Stimulated activated naive CD4-positive, alpha-beta T cell (primary cell): ENCODE results near the gene USP40.

Experiments used
- DNase-seq, 6 experiments: peaks; one replicate each; lab custom pipeline; 2025; lab: John Stamatoyannopoulos, UW

USP40 gene

DNA sequence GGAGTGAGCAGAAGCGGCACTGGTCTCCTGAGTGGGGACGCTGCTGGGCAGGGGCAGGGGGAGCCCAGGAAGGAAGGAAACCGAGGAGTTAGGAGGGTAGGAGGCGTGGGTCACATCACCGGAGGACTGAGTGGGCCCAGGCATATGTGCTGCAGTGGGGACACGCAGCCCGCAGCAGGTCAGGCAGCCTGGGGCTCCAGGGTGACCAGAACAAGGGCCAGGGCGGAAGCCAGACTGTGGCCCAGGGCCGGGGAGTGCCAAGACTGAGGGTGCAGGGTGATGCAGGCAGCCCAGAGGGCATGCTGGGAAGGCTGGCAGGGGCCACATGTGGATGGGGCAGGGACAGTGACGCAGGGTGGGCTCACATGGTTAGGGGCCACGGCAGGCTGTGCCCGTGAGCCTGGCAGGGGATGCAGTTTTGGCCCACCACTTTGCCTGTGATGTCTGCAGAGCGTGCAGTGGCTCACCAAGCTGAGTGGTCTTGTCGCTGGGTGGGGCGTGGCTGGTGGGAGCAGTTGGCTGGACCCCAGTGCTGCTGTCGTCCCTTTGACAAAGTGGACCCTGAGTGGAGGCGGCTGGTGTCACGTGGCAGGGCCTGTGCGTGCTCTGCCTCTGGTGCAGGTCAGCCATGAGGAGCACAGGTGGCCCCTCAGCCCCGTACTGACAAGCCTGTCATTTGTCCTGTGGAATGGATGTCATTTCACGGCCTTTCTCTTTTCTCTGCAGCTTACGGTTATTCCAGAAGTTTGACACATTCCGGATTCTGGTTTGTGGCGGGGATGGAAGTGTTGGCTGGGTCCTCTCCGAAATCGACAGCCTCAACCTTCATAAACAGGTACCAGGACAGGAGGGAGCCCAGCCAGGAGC lies 125.2 kb downstream of the USP40 start:
- DNase-seq: no peak

DNA sequence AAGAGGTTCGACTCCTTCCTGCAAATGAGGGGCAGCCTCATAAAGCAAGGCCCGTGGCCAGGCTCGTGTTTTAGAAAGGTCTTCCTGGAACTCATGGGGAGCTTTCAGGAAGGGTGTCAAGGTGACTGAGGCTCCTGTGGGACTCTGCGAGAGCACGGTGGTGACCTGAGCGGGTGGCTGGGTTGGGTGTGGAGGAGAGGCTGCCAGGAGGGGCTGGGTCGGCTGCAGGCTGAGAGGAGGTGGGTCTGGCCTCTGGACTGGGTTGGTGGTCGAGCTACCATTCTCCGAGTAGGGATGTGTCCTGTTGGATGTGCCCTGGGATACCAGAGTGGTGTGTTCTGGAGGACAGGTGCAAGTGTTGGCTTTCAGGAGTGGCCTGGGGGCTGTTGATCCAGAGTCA lies 125.9 kb downstream of the USP40 start:
- no peak for DNase-seq

DNA sequence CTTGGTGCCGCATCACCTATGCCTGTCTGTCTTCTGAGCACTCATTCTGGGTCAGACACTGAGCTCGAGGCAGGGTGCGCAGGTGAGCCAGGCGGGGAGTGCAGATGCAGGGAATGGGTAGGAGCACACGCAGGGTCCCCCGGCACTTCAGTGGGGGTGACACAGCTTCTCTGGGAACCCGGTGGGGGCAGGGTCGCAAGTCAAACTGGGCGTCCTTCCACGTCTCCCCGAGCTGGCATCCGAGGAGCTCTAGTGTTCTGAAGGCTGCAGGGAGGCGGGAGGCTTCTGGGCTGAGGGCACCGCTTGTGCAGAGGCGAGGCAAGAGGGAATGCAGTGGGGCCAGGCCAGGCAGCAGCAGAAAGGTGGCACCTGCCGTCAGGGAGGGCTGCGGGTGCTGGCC lies 126.3 kb downstream of the USP40 start:
- no peak for DNase-seq

DNA sequence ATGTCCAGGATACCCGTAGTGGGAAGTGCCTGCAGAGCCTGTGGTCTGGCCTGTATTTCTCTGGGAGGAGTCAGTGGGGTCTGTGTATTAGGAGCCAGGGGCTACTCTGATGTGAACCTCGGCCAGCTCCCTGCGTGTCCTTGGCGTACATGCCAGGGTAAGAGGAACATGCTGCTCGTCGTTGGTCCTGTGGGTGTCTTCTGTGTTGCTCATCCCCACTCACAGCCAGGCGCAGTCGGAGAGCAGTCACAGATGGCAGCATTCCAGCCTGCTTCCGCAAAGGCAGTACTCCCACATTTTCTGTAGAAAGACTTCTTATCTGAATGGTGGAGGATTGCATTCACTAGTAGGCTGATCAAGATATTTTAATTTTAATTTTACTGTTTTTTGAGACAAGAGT lies 127.4 kb downstream of the USP40 start:
- DNase-seq: no peak

- DNase-seq: no peak
Observed at GRCh38 chr2:233438573-233439147, 127.9 kb downstream of the USP40 start.

GRCh38 chr2:233437439-233437955 lies 129.1 kb downstream of the USP40 start:
- no peak for DNase-seq

GRCh38 chr2:233436691-233437438 lies 129.7 kb downstream of the USP40 start:
- DNase-seq: no peak

DNA sequence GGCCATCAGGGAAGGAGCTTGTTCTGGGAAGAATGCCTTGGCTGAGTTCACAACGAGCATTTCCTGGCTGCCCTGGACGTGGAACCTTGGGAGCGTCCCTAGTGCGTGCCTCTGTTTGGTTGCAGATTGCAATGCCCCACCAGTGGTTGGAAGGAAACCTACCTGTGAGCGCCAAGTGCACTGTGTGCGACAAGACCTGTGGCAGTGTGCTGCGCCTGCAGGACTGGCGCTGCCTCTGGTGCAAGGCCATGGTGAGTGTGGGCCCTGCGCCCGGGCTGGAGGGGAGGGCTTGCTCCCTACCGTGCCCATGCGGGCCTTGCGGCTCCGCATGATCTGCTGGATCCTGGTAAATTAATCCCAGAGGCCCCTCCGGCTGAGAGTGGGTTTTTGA lies 130.4 kb downstream of the USP40 start:
- no peak for DNase-seq

DNA sequence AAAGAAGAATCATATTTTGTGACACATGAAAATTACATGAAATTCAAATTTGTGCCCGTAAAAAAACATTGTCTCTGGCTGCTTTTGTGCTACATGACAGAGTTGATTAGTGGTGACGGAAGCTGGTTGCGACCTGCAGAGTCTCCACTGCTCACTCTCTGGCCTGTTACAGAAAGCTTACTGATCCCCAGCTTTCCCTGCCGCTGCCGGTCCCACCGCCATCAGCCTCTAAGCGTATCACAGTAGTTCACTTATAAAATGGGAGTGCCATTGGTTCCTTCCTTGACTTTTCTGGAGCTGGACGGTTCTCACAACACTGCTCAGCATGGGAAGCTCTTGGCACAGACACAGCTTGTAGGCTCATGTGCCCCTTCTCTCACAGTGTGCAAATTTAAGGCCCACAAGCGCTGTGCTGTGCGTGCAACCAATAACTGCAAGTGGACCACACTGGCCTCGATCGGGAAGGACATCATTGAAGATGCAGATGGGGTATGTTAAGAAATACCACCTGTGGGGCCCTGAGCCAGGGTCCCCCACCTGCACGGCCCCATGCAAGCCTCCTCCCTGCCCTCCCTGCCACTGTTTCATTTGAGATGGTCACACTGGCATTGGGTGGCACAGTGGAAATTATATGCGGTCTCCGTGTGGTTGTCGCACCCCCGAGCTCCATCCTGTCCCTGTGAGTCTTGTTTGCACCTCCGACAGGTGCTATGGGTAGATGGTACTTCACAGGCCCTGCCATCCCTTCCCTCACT lies 131.0 kb downstream of the USP40 start:
- no peak for DNase-seq

GRCh38 chr2:233434666-233435330 lies 131.8 kb downstream of the USP40 start:
- no peak for DNase-seq

- no peak for DNase-seq
Observed at GRCh38 chr2:233433794-233434193, 132.8 kb downstream of the USP40 start.

GRCh38 chr2:233433029-233433428 lies 133.6 kb downstream of the USP40 start:
- DNase-seq: no peak

DNA sequence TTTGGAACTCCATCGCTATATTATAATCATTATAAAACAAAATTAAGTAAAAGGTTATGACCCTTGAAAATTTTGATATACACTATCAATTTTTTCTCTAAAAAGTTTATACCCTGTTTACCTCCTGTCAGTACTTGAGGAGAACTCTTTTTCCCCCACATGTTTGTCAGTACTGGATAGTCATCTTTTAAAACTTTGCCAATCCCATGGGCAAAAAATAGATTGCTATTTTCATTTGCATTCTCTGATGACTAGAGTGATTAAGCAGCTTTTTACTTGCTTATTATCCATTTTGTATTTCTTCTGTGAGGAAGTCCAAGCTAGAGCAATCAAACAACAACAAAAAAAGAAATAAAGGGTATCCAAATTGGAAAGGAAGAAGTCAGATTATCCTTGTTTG lies 135.9 kb downstream of the USP40 start:
- DNase-seq: no peak

GRCh38 chr2:233430081-233430480 lies 136.5 kb downstream of the USP40 start:
- DNase-seq: no peak

DNA sequence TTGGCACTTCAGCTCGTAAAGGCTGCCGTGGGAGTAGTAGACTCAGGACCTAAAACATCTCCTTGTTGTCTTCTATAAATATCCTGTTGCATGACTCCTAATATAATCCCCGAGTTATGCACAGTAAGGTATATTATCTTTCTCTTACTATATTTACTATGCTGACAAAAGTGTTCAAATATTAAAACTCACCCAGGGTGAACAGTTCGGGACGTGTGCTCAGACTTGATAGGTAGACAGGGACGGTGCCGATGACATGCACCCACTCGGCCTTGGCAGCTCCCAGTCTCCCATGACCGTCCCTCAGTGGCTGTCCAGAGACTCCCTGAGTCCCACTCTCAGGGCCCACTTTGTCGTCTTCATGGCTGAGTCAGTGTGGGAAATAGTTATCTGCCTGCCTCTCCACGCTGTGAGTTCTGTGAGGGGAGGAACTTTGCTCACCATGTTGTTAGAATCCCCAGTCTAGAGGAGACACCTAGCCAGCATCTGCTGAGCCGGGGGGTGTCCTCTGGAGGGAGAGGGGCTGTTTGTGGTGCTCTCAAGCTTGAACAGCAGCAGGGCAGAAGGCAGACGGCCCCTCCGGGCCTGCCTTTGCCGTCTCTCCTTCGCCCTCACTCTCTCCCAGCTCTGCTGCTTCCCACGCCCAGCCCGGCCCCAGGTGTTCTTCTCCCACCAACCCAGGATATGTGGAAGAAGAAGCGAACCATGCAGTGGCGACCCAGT lies 137.2 kb downstream of the USP40 start:
- no peak for DNase-seq

- no peak for DNase-seq
Observed at GRCh38 chr2:233428438-233428837, 138.1 kb downstream of the USP40 start.

DNA sequence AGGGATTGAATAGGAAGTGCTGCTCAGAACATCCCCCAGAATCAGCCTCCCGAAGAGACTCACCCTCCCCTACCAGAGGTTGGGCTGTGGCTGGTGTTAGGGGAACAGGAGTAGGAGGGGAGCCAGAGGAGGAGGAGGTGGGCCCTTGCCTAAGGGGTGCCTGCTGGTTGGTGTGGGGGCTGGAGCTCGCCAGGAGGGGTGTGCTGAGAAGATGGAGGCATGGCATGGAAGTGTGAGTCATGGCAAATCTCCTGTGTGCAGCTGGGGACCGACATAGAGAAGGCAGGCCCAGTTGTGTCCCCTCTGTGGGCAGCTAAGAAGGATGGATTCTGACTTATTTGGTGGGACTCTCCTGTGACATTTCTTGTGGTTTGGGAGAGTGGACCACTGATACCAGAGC lies 138.6 kb downstream of the USP40 start:
- DNase-seq: no peak

DNA sequence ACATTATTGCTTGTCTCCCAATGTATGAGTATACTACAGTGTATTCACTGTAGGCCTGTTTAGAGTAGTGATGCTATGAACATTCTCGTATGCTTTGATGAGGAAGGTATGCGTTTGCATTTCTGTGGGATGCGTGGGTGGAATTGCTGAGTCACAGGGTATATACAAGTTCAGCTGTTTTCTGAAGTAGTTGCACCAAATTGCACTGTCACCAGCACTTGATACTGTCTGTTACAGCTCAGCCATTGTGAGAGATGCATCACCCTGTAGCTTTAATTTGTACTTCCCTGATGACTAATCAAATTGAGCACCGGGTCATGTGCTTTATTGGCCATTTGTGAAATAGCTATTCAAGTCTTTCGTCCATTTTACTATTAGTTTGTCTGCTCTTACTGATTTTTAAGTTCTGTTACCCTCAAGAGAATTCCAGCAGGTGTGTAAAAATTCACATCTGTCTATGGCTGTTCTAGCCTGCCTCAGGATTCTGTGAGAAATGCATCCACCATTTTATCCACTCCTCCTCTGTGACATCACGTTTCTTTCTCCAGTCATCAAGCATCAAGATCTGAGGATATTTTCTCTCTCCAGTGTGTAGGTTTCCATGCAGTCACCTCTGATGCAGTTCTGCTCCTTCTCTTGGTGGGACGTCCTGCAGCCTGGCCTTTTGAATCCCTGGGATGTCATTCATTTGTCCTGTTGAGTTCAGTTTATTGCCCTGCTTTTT lies 139.8 kb downstream of the USP40 start:
- no peak for DNase-seq
